22Rv1 (cell line): ENCODE measurements around the gene TLL2.

Source experiments
- CTCF ChIP-seq: fragments of 450-650 bp; IDR thresholded peaks from 2 replicates; pipeline ENCODE4 v1.5.1; 2017; ENCODE audit warnings: mild to moderate bottlenecking
- ZFX ChIP-seq: fragments of 450-650 bp; IDR thresholded peaks from 2 replicates; pipeline ENCODE4 v1.6.1; 2017; ENCODE audit warnings: antibody characterized with exemption, borderline replicate concordance

- TF ChIP-seq CTCF, result no peak
- no peak for TF ChIP-seq ZFX
These were observed 71.6 kb downstream of the TLL2 start for GRCh38 chr10:96441987-96442643.
